ENCODE measurements around the gene MRPL38.
"Not testable (repeated sequence)": the region's sequence is repeated elsewhere in the genome, so short reads cannot be mapped to it uniquely, and the experiment has no call there.

MRPL38 gene

DNA sequence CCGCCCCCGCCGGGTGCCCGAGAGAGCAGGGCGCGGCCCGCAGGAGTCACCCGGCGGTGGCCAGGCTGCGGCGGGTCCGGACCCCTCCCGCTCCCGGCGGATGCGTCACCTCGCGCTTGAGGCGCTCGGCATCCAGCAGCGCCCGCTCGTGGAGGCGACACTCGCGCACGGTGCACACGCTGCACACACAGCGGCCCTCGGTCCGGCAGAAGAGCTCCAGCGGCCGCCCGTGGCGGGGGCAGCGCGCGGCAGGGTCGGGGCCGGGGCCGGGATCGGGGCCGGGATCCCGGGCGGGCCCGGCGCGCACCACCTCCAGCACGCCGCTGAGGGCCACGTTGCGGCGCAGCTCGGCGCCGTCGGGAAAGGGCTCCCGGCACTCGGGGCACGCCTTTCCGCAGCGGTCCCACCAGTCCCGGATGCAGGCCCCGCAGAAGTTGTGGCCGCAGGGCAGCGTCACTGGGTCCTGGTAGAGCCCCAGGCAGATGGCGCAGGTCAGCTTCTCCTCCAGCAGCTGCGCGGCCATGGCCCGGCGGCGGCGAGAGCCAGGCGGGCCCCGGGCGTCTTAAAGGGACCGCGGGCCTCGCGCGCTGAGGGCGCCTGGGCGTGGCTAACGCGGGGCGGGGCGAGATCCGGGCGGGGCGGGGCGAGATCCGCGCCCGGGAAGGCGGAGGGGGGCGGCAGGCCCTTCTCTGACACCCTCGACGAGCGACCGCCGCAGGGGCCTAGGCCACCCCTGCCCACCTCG lies 8.1 kb downstream of the MRPL38 start, which contains the start of gene TRIM65:
Gene TRIM65, minus strand, starts transcription at position 537 of the 745 bp plus-strand sequence. Its CDS starts 14 bp downstream, at position 523.
- peak; percentile 78 for DNase-seq (ENCODE audit: low read depth)

DNA sequence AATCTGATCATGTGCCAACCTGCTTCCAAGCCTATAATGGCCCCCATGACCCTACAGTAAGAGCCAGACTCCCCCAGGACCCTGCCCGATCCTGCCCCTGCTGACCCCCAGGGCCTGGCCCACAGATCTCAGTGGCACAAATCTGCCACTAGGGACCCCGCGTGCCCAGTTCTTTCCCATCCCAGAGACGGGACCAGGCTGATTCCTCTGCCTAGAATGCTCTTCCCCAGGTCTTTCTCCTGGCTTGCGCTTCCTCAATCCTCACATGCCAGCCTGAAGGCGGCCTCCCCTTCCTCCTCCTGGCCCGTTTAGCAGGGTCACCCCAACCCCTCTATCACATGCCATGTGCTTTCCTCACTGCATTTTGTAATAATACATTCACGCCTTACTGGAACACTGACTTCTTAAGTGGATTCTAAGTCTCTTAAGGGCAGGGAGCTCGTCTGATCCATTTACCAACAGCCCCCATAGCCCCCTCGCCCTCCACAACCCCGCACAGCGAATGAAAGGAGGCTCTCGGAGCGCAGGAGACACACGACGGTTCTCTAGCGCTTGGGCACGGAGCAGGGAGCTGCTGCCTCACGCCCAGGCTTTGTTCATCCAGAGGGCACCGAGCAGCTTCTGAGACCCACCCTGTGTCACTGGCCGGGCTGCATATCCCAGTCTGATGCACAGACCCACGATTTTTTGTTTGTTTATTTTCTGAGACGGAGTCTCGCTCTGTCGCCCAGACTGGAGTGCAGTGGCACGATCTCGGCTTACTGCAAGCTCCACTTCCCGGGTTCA lies 9.1 kb downstream of the MRPL38 start:
- no peak for DNase-seq (ENCODE audit: low read depth)

DNA sequence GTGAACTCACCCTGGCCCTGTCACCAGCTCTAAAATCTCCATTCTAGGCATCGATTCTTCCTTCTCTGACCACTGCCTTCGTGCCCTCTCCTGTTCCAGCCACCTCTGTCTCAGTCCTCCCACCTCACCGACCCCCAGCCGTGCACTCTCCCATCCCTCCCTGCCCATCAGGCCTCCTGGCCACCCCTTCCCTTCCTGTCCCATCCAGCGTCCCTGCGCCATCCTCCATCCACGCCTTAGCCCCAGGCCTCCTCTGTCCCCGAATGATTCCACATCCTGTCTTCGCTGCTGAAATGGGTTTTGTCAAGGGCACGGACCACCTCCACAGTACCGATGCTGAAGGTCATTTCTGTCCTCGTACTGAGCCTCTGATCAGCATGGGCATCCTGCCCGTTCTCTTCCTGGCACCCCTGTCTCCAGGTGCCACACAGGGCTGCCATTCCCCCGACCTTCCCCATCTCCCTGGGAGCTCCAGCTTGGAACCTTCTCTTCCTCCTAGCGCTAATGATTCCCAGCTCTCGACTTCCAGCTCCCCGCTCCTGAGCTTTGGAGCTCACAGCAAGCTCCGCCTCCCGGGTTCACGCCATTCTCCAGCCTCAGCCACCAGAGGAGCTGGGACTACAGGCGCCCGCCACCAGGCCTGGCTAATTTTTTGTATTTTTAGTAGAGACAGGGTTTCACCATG lies 10.5 kb downstream of the MRPL38 start:
- no peak for DNase-seq (ENCODE audit: low read depth)

DNA sequence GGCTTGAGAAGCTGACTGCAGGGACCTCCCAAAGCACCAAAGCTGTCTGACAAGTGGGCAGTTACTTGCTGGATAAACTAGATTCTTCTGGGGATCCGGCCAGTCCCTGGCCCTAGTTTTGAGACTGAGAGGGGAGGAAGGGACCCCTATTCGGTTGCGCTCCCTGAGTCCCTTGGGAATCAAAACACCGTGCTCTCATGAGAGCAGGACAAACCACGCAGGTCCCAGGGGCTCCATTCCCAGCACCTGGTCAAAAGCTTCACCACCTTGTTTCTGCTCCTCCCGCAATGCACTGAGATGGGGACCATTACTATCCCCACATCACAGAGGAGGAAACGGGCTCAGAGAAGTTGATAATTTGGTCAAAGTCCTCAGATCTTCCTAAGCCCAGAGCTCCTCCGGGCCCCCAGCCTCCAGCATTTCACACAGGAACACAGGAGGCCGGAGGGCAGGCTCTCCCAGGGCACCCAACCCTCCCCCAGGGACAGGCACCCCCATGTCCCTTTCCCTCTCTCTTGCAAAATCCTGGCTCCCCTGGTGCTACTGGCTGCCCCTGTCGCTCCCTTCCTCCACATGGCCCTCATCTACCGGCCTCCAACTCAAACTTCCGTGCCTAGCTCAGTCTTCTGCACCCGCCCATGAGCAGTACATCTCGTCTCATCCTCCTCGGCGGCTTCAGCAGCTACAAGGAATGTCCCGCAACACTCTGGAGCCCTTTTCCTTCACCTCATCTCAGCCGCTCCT lies 11.2 kb downstream of the MRPL38 start:
- DNase-seq (ENCODE audit: low read depth), result no peak

GRCh38 chr17:75892556-75893224 lies 12.0 kb downstream of the MRPL38 start:
- DNase-seq (ENCODE audit: low read depth), result no peak

GRCh38 chr17:75891605-75892555 lies 12.8 kb downstream of the MRPL38 start:
- DNase-seq (ENCODE audit: low read depth), result no peak

DNA sequence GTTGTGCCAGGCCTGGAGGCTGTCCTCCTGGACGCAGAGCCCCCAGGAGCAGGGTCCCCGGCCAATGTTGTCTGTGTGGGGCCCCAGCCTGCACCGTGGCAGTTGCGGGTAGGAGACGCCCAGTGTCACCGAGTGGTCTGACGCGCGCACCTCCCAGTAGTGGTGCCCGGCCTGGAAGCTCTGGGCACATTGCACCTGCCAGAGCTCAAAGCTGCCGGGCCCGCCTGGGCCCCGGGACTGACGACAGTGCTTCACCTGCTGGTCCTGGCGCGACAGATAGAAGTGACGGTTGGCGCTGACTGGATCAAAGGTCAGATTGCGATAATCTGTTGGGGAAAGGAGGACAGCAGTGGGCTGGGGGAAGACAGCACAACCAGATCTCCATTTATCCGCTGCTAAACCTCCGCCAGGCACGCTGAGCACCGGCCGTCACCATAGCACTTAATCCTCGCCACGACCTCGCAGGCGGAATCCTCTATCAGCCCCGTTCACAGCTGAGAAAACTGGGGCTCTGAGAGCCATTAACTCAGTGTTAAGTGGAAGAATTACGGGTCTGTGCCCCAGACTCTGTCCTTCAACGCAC lies 13.6 kb downstream of the MRPL38 start:
- no peak for DNase-seq (ENCODE audit: low read depth)

DNA sequence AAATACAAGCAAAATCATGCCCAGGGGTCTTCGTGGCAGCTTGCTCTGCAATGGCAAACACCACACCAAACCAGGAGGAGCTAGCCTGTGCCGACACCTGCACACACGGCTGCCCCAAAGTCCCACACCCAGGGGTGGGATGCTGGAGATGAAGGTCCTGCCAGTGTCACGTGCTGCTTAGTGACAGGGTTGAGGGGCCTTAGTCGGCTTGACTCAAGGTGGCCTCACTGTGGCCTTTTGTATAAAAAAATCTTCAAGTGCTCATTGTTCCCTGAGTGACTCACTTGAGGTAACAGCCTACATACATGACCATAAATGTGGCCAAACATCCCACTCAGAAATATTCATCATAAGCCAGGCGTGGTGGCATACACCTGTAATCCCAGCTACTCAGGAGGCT lies 15.2 kb downstream of the MRPL38 start:
- DNase-seq (ENCODE audit: low read depth), result no peak

GRCh38 chr17:75888484-75888883 lies 16.2 kb downstream of the MRPL38 start:
- DNase-seq (ENCODE audit: low read depth), result no peak

- DNase-seq (ENCODE audit: low read depth), result not testable (repeated sequence)
These were observed 18.8 kb downstream of the MRPL38 start for GRCh38 chr17:75885860-75886259.

DNA sequence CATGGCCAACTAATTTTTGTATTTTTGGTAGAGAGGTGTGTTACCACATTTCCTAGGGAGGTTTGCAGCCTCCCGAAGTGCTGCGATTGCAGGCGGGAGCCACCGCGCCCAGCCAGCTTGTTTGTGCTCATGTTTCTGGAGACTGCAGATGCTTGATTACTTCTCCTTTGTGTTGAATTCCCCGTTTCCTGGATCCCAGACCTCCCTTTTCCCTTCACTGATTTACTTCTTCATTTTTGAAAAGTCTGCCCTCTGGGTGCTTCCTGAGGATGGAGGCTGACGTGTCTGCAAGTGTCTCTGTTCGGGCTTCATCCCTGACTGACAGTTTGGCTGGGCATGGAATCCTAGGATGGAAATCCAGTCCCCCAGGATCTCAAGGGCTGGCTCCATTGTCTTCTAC lies 19.3 kb downstream of the MRPL38 start:
- no peak for DNase-seq (ENCODE audit: low read depth)

DNA sequence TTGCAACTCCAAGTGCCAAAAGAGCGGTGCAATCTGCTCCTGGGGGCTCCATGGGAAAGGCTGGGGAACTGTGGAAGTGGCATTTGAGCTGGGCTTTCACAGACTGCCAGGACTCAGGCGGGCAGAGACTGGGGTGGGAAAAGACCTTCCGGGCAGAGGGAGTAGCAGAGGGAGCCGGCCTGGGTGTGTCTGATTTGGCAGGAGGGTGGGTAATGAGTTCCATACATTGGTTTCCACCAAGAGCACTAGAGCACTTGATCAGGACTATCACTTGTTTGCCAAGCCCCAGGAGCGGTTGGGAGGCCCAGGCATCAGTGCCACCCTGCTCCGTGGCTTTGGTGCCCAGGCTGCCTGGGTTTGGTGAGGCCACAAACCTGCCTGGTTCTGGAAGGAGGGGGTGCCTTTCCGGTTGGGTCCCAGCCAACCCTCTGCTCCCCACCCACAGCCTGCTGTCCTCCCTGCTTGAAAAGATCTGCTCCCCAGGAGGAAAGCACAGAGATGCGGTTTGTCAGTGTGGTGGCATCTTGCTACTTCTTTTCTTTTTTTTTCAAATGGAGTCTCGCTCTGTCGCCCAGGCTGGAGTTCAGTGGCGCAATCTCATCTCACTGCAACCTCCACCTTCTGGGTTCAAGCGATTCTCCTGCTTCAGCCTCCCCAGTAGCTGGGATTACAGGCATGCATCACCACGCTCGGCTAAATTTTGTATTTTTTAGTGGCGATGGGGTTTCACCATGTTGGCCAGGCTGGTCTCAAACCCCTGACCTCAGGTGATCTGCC lies 22.8 kb downstream of the MRPL38 start:
- DNase-seq (ENCODE audit: low read depth), result no peak

GRCh38 chr17:75880266-75880665 lies 24.4 kb downstream of the MRPL38 start:
- no peak for DNase-seq (ENCODE audit: low read depth)

- no peak for DNase-seq (ENCODE audit: low read depth)
These were observed 26.3 kb downstream of the MRPL38 start, which contains the start of gene TRIM47 for GRCh38 chr17:75878174-75878998. Gene TRIM47 (minus strand): TSS chr17:75878581. CDS start chr17:75878548, 33 bp downstream.

DNA sequence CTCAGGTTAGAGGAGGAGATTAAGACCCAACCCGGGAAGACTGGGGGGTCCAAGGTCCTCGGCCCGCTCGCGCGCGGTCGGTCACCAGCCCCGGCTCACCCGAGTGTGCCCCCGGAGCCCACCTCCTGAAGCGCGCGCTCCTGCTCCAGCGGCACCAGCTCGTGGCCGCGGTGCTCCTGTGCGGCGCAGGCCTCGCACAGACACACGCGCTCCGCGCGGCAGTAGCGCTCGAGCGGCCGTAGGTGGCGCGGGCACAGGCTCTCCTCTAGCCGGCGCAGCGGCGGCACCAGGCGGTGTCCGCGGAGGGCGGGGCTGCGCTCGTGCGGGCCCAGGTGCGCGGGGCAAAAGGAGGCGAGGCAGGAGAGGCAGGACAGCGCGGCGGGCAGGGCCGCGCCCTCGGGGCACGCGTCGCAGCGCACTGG lies 26.9 kb downstream of the MRPL38 start:
- no peak for DNase-seq (ENCODE audit: low read depth)

- DNase-seq (ENCODE audit: low read depth), result no peak
These were observed 27.5 kb downstream of the MRPL38 start for GRCh38 chr17:75876938-75877751.

Data from CMK (cell line).